DND-41 (cell line): ENCODE measurements around the gene TAS2R50.

Source experiments
- ATAC-seq: fragments of 200-7000 bp; cut with Tn5 transposase; 3 replicates; pipeline ENCODE4 v1.9.1; 2021; ENCODE audit warnings: low read depth; ENCODE audit not compliant: insufficient read depth
- DNase-seq: peaks from one replicate; pipeline ENCODE4 v3.0.0-alpha.2; 2020
- H2AFZ ChIP-seq: 2 replicates; pipeline ENCODE4 v1.6.0; 2012; ENCODE audit warnings: low read depth, low read length
- H3K27ac ChIP-seq: 2 replicates; pipeline ENCODE4 v1.5.1; 2012; ENCODE audit warnings: low read length, inconsistent platforms
- H3K27me3 ChIP-seq: fragments of 200-600 bp; sonication (generic); 2 replicates; pipeline ENCODE4 v1.6.0; 2012; ENCODE audit warnings: low read length, mild to moderate bottlenecking, inconsistent platforms; ENCODE audit not compliant: insufficient read depth, poor library complexity
- H3K36me3 ChIP-seq: 2 replicates; pipeline ENCODE4 v1.5.1; 2012; ENCODE audit warnings: low read length, inconsistent platforms; ENCODE audit not compliant: insufficient read depth
- H3K4me1 ChIP-seq: 2 replicates; pipeline ENCODE4 v1.5.1; 2012; ENCODE audit warnings: mild to moderate bottlenecking, low read length; ENCODE audit not compliant: insufficient read depth
- H3K4me2 ChIP-seq: 2 replicates; pipeline ENCODE4 v1.6.0; 2012; ENCODE audit warnings: mild to moderate bottlenecking, moderate library complexity, low read length, inconsistent platforms; ENCODE audit not compliant: insufficient read depth
- H3K4me3 ChIP-seq, 2 experiments: fragments of 200-600 bp in 1 of 2; shearing (Covaris generic) in 1 of 2; 2 replicates each; pipeline ENCODE4 v1.5.1; 2012 to 2016; ENCODE audit warnings: inconsistent platforms in 2 of 2, low read length in 2 of 2, mild to moderate bottlenecking in 2 of 2, low read depth in 1 of 2, moderate library complexity in 1 of 2
- H3K79me2 ChIP-seq: 2 replicates; pipeline ENCODE4 v1.6.0; 2012; ENCODE audit warnings: low read length, inconsistent platforms; ENCODE audit not compliant: insufficient read depth
- H3K9ac ChIP-seq: 2 replicates; pipeline ENCODE4 v1.6.0; 2012; ENCODE audit warnings: low read depth, mild to moderate bottlenecking, inconsistent platforms, low read length, moderate library complexity
- H3K9me3 ChIP-seq: 2 replicates; pipeline ENCODE4 v1.5.1; 2012; ENCODE audit warnings: low read length, moderate library complexity, mild to moderate bottlenecking, inconsistent platforms; ENCODE audit not compliant: insufficient read depth, severe bottlenecking
- H4K20me1 ChIP-seq: 2 replicates; pipeline ENCODE4 v1.6.0; 2012; ENCODE audit warnings: low read length; ENCODE audit not compliant: insufficient read depth
- CTCF ChIP-seq: IDR thresholded peaks from 2 replicates; pipeline ENCODE4 v1.5.1; 2012; ENCODE audit warnings: borderline replicate concordance, low read length, moderate library complexity, mild to moderate bottlenecking; ENCODE audit not compliant: poor library complexity, severe bottlenecking; ENCODE audit errors: extremely low read depth
- EZH2 ChIP-seq: IDR thresholded peaks from 3 replicates; pipeline ENCODE4 v1.6.1; 2012; ENCODE audit warnings: borderline replicate concordance, low read depth, mild to moderate bottlenecking, moderate library complexity, low read length, inconsistent platforms; ENCODE audit not compliant: severe bottlenecking

Gene TAS2R50

GRCh38 chr12:11023387-11023786 lies 36.7 kb upstream of the TAS2R50 start:
- DNase-seq = no peak
- no peak overlapping the region for H2AFZ ChIP-seq

GRCh38 chr12:11022520-11022919 lies 35.8 kb upstream of the TAS2R50 start, which contains the start of gene TAS2R19:
TSS of gene TAS2R19 (minus strand) at chr12:11022620. CDS start at chr12:11022571, 49 bp downstream.
- H3K27ac ChIP-seq = no peak within 1 kb of the TSS
- H3K9me3 ChIP-seq = peaks cover 5% of the 10 kb centered on the region
- H2AFZ ChIP-seq = no peak within 1 kb of the TSS
- H3K9ac ChIP-seq = no peak within 1 kb of the TSS
- no peak within 1 kb of the TSS for H3K4me3 ChIP-seq
- H3K4me2 ChIP-seq = no peak within 1 kb of the TSS
- ATAC-seq = no peak
- H4K20me1 ChIP-seq = no peaks in the 10 kb centered on the region
- TF ChIP-seq EZH2 = no peak
- TF ChIP-seq CTCF = no peak
- no peaks in the 10 kb centered on the region for H3K27me3 ChIP-seq
- H3K36me3 ChIP-seq = peaks cover 17% of the 10 kb centered on the region
- H3K4me1 ChIP-seq = no peaks in the 10 kb centered on the region
- DNase-seq = no peak
- 0 out of 2 replicates have a peak, but pooled peaks cover 3% of the 10 kb centered on the region for H3K79me2 ChIP-seq

More at GRCh38 chr12:11023387-11023786, 36.7 kb upstream of the TAS2R50 start:
- Histone ChIP-seq H4K20me1 (no peaks in the 10 kb centered on the region), H3K27ac (no peak overlapping the region), H3K9ac (no peak overlapping the region), H3K9me3 (peaks cover 11% of the 10 kb centered on the region), H3K79me2 (0 out of 2 replicates have a peak, but pooled peaks cover 3% of the 10 kb centered on the region), H3K4me3 (no peak overlapping the region), H3K36me3 (peaks cover 23% of the 10 kb centered on the region), H3K4me2 (no peak overlapping the region), H3K27me3 (no peaks in the 10 kb centered on the region), H3K4me1 (no peaks in the 10 kb centered on the region)
- TF ChIP-seq EZH2 (no peak), CTCF (no peak)
- no peak for ATAC-seq

- no peak for ATAC-seq
- no peak for DNase-seq
These were observed 30.2 kb upstream of the TAS2R50 start for GRCh38 chr12:11016937-11017336.

More at GRCh38 chr12:11016937-11017336, 30.2 kb upstream of the TAS2R50 start:
- Histone ChIP-seq H3K36me3 (peaks cover 8% of the 10 kb centered on the region; the same call in 1 of the 2 replicates), H3K27ac (no peak overlapping the region), H3K9me3 (no peaks in the 10 kb centered on the region), H3K27me3 (no peaks in the 10 kb centered on the region), H3K4me2 (no peak overlapping the region), H3K79me2 (no peaks in the 10 kb centered on the region; the same call in 1 of the 2 replicates), H3K4me1 (no peaks in the 10 kb centered on the region), H4K20me1 (peaks cover 6% of the 10 kb centered on the region), H2AFZ (no peak overlapping the region), H3K4me3 (no peak overlapping the region), H3K9ac (no peak overlapping the region)
- no peak for TF ChIP-seq CTCF
- TF ChIP-seq EZH2 = no peak
